OCI-LY1 (cell line): ENCODE measurements around the gene PTS.

Source experiments
- H2AFZ ChIP-seq: fragments of 200-600 bp; sonication (generic), shearing (Covaris generic); 2 replicates; pipeline ENCODE4 v1.6.0; 2014; ENCODE audit warnings: antibody characterized with exemption, mild to moderate bottlenecking, low read length
- H3F3A ChIP-seq: fragments of 200-600 bp; sonication (generic), shearing (Covaris generic); 2 replicates; pipeline ENCODE4 v1.6.0; 2014; ENCODE audit warnings: mild to moderate bottlenecking, antibody characterized with exemption, low read length, moderate library complexity; ENCODE audit not compliant: insufficient read depth
- H3K27ac ChIP-seq: fragments of 200-600 bp; sonication (generic); 2 replicates; pipeline ENCODE4 v1.5.1; 2014; ENCODE audit warnings: low read length, mixed run types, mild to moderate bottlenecking, low read depth; ENCODE audit not compliant: poor library complexity, severe bottlenecking
- H3K27me3 ChIP-seq: fragments of 200-600 bp; sonication (generic); 2 replicates; pipeline ENCODE4 v1.6.0; 2014; ENCODE audit warnings: antibody characterized with exemption, mild to moderate bottlenecking, low read length, moderate library complexity; ENCODE audit not compliant: insufficient read depth
- H3K36me3 ChIP-seq: fragments of 200-600 bp; sonication (generic); 2 replicates; pipeline ENCODE4 v1.6.1; 2014; ENCODE audit warnings: mild to moderate bottlenecking, antibody characterized with exemption, low read length, moderate library complexity, mixed read lengths; ENCODE audit not compliant: insufficient read depth
- H3K4me1 ChIP-seq: fragments of 200-600 bp; sonication (generic); 2 replicates; pipeline ENCODE4 v1.5.1; 2014; ENCODE audit warnings: mild to moderate bottlenecking, low read length, moderate library complexity; ENCODE audit not compliant: insufficient read depth, severe bottlenecking
- H3K4me2 ChIP-seq: fragments of 200-600 bp; sonication (generic), shearing (Covaris generic); 2 replicates; pipeline ENCODE4 v1.6.1; 2014; ENCODE audit warnings: low read length
- H3K4me3 ChIP-seq: fragments of 200-600 bp; sonication (generic); 2 replicates; pipeline ENCODE4 v1.5.1; 2014; ENCODE audit warnings: low read length, low read depth, mild to moderate bottlenecking, mixed read lengths; ENCODE audit not compliant: poor library complexity, severe bottlenecking
- H3K79me2 ChIP-seq: fragments of 200-600 bp; shearing (Covaris generic); 2 replicates; pipeline ENCODE4 v1.6.1; 2016; ENCODE audit warnings: mixed run types, low read length, mixed read lengths; ENCODE audit not compliant: insufficient read depth
- H3K9ac ChIP-seq: fragments of 200-600 bp; sonication (generic), shearing (Covaris generic); 2 replicates; pipeline ENCODE4 v1.6.1; 2014; ENCODE audit warnings: mild to moderate bottlenecking, low read length, mixed read lengths
- H3K9me2 ChIP-seq: fragments of 200-600 bp; sonication (generic), shearing (Covaris generic); 2 replicates; pipeline ENCODE4 v1.6.1; 2014; ENCODE audit warnings: low read depth, mild to moderate bottlenecking, low read length, mixed read lengths
- H3K9me3 ChIP-seq: fragments of 200-600 bp; shearing (Covaris generic); 2 replicates; pipeline ENCODE4 v1.6.1; 2014; ENCODE audit warnings: low read length, mixed read lengths
- H4K20me1 ChIP-seq: fragments of 200-600 bp; sonication (generic), shearing (Covaris generic); 2 replicates; pipeline ENCODE4 v1.6.0; 2016; ENCODE audit warnings: mild to moderate bottlenecking, low read length; ENCODE audit not compliant: insufficient read depth
- EZH2 ChIP-seq: fragments of 200-600 bp; sonication (generic), shearing (Covaris generic); IDR thresholded peaks from 2 replicates; pipeline ENCODE4 v1.8.0; 2017; ENCODE audit warnings: borderline replicate concordance, mixed run types, mild to moderate bottlenecking, antibody characterized with exemption, low read length, moderate library complexity, mixed read lengths
- TF ChIP-seq, protein P1 (sequence below): fragments of 200-600 bp; sonication (generic), shearing (Covaris generic); IDR thresholded peaks from 2 replicates; pipeline ENCODE4 v1.5.1; 2017; ENCODE audit warnings: mild to moderate bottlenecking, antibody characterized with exemption, low read length, moderate library complexity, mixed read lengths

The PTS gene

DNA sequence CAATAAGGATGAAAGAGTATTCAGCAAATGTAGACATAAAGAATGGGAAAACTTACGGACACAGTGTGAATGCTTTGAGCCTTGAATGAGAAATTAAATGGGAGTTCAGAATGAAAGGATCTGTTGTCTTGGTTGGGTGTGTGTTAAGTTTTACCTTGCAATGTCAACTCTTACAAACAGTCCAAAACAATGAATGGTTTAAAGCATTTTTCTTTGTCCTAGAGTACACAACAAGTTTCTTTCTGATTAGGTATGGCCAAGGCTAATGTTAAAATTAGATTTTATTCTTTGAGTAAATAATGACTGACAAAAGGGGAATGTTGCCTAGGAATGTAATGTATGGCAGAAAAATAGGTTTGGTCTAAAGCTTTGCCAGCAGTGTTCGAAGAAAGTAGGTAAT lies 2.5 kb downstream of the PTS start:
- Histone ChIP-seq H3K27me3 (no peaks in the 10 kb centered on the region), H3K4me3 (no peak overlapping the region), H3K9ac (no peak overlapping the region), H3K4me1 (peaks cover 17% of the 10 kb centered on the region), H2AFZ (no peak overlapping the region), H3F3A (no peaks in the 10 kb centered on the region), H4K20me1 (no peaks in the 10 kb centered on the region), H3K36me3 (peaks cover 43% of the 10 kb centered on the region), H3K79me2 (peaks cover 14% of the 10 kb centered on the region), H3K4me2 (no peak overlapping the region), H3K9me2 (no peaks in the 10 kb centered on the region), H3K27ac (no peak overlapping the region), H3K9me3 (no peaks in the 10 kb centered on the region)
- TF ChIP-seq EZH2 = no peak
- TF ChIP-seq, protein P1, sequence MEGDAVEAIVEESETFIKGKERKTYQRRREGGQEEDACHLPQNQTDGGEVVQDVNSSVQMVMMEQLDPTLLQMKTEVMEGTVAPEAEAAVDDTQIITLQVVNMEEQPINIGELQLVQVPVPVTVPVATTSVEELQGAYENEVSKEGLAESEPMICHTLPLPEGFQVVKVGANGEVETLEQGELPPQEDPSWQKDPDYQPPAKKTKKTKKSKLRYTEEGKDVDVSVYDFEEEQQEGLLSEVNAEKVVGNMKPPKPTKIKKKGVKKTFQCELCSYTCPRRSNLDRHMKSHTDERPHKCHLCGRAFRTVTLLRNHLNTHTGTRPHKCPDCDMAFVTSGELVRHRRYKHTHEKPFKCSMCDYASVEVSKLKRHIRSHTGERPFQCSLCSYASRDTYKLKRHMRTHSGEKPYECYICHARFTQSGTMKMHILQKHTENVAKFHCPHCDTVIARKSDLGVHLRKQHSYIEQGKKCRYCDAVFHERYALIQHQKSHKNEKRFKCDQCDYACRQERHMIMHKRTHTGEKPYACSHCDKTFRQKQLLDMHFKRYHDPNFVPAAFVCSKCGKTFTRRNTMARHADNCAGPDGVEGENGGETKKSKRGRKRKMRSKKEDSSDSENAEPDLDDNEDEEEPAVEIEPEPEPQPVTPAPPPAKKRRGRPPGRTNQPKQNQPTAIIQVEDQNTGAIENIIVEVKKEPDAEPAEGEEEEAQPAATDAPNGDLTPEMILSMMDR = no peak

DNA sequence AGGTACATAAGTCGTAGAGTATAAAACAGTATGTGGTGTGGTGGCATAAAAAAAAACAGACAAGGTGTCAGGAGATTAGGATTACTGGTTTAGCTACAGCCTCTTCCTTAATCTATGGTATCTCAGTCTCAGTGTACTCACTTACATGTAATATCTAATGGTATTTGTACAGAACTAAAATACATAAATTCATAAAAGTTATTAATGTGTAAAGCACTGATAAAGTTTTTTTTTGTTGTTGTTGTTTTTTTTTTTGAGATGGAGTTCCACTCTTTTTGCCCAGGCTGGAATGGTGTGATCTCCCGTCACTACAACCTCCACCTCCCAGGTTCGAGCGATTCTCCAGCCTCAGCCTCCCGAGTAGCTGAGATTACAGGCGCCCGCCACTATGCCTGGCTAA lies 2.9 kb downstream of the PTS start:
- peaks cover 47% of the 10 kb centered on the region for H3K36me3 ChIP-seq
- H3F3A ChIP-seq = no peaks in the 10 kb centered on the region
- H3K9me2 ChIP-seq = no peaks in the 10 kb centered on the region
- no peak overlapping the region for H2AFZ ChIP-seq
- no peak overlapping the region for H3K4me3 ChIP-seq
- TF ChIP-seq EZH2 = no peak
- TF ChIP-seq, protein P1 = no peak
- no peak overlapping the region for H3K4me2 ChIP-seq
- H3K9ac ChIP-seq = no peak overlapping the region
- H3K79me2 ChIP-seq = peaks cover 14% of the 10 kb centered on the region
- H3K27ac ChIP-seq = no peak overlapping the region
- H4K20me1 ChIP-seq = no peaks in the 10 kb centered on the region
- H3K27me3 ChIP-seq = no peaks in the 10 kb centered on the region
- peaks cover 17% of the 10 kb centered on the region for H3K4me1 ChIP-seq
- no peaks in the 10 kb centered on the region for H3K9me3 ChIP-seq

DNA sequence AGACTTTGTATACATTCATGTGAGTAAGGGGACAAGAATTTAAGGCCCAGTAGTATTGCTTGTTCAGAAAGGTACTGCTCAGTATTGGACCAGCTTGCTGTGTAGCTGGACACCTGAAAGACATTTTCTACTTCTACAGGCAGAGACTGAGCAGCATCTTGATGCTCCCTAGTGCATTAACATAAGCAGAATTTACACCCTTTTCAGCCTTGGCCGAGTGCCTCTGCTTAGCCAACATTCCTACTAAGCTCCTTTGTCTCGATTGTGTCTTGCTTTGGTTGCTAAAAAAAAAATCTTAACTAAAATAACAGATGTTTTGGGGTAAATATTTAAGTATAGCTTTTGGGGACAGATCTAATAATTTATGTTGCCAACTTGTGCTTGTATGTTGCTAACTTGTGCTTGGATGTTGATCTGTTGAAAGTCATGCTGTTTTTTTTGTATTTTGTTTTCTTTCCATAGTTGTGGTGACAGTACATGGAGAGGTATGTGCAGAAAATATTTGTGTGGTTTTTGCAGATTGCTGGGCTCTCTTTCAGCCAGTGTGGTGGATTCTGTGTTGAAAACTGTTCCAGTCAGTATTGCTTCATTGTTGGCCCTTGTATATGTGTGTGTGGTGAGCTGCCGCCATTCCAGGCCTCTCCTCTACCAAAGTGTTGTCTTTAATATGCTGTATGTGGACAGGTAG lies 3.7 kb downstream of the PTS start:
- no peak overlapping the region for H3K4me2 ChIP-seq
- H3K9ac ChIP-seq = no peak overlapping the region
- no peak overlapping the region for H2AFZ ChIP-seq
- no peaks in the 10 kb centered on the region for H3K9me2 ChIP-seq
- H3K4me3 ChIP-seq = no peak overlapping the region
- H3F3A ChIP-seq = no peaks in the 10 kb centered on the region
- H4K20me1 ChIP-seq = no peaks in the 10 kb centered on the region
- no peaks in the 10 kb centered on the region for H3K9me3 ChIP-seq
- TF ChIP-seq, protein P1 = no peak
- TF ChIP-seq EZH2 = no peak
- no peak overlapping the region for H3K27ac ChIP-seq
- no peaks in the 10 kb centered on the region for H3K27me3 ChIP-seq
- H3K36me3 ChIP-seq = peaks cover 54% of the 10 kb centered on the region
- peaks cover 17% of the 10 kb centered on the region for H3K4me1 ChIP-seq
- peaks cover 14% of the 10 kb centered on the region for H3K79me2 ChIP-seq
